Loucy (cell line): ENCODE results near the gene NR2C1.

Source experiments
- CTCF ChIP-seq: fragments of 200-600 bp; sonication (generic); conservative IDR thresholded peaks from 2 replicates; pipeline ENCODE4 v1.5.1; 2014; ENCODE audit warnings: mild to moderate bottlenecking, antibody characterized with exemption, low read length
- EZH2phosphoT487 ChIP-seq: fragments of 200-600 bp; IDR thresholded peaks from 2 replicates; pipeline ENCODE4 v1.6.1; 2018; ENCODE audit warnings: antibody characterized with exemption, mild to moderate bottlenecking, moderate library complexity, borderline replicate concordance

GRCh38 chr12:95105540-95105939 is 32.1 kb upstream of the NR2C1 start:
- TF ChIP-seq CTCF = no peak
- TF ChIP-seq EZH2phosphoT487 = no peak
